SH-SY5Y (cell line): ENCODE results near the gene RPRD1B.
A peak's percentile ranks its signal among the peaks of the same experiment; 100 is the strongest.

Experiments
- GATA2 ChIP-seq: IDR thresholded peaks from 2 replicates; pipeline ENCODE4 v1.6.1; 2011; ENCODE audit warnings: mild to moderate bottlenecking, low read depth, low read length
- GATA3 ChIP-seq: IDR thresholded peaks from 2 replicates; pipeline ENCODE4 v1.6.1; 2011; ENCODE audit warnings: low read depth, mild to moderate bottlenecking, low read length, moderate library complexity

The RPRD1B gene

DNA sequence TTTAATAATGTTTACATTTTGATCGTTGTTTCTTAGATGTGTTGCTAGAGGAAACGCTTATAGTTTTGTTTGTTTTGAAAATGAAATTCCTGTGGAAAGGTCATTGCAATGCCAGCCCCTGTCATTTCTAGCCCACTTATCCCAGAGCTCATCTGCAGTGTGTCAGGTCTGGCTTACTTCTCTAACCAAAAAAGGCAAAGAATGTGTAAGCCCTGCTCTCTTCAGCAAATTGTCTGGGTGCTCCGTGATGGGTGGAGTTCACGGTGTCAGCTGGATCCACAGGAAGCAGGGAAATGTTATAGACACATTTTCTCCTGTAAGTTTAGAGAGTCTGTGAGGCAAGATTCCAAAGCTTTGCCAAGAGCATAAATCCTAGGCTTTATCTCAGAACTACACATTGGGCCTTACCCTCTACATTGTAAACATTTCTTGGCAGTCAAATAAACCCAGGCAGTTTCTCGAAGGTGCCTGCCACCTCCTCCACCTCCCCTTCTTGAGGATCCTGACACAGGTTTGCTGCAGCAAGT is 50.9 kb downstream of the RPRD1B start:
- TF ChIP-seq GATA2 (no peak), GATA3 (no peak)

DNA sequence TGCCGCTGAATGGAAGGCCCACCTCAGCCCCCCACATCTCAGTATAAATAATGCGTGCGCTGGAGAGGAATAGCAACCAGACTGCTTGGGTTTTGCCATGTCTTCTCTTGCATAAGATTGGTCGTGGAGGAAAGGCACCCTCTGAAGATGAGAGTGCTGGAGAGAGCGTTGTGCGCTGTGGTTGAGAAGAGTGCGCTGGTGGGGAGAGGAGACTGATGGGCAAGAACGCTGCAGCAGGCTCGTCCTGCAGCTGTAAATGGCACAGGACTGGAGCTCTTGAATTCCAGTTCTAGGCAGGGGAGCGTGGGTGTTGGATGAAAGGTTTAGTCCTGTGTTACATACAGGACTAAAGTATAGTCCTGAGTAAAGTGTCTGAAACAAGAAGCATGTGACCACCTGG is 51.5 kb downstream of the RPRD1B start:
- TF ChIP-seq GATA3, result no peak
- TF ChIP-seq GATA2, result no peak

DNA sequence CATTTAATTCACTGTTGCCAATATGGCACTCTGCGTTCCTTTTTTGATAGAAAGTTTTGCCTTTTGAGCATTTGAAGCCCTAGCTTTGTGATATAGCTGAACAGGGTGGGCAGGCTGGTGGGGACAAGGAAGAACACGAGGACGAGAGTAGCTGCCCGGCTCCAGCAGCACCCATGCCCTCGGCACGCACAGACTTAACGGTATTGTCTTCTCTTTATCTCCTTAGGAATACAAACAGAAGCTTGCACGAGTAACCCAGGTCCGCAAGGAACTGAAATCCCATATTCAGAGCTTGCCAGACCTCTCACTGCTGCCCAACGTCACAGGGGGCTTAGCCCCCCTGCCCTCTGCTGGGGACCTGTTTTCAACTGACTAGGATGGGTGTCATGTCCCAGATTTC is 56.0 kb downstream of the RPRD1B start:
- TF ChIP-seq GATA2 (no peak), GATA3 (no peak)

DNA sequence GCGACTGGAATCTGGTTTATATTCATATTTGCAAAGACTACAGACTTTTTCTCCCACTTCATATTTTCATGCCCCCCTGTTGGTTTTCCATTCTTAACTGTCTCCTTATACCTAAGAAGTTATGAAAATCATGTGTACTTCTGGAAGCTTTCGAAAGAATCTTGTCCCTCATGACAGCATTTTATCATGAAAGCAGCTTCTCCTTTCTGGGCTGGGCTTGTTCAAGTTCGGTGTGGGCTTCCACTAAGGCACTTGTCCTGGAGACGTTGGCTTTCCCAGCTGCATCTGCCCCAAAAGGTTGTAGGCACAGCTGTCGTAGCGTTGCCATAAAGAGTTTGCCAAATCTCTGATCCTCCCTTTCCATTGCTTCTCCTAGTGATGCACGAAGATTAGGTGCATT is 56.5 kb downstream of the RPRD1B start:
- TF ChIP-seq GATA2 (no peak), GATA3 (no peak)

DNA sequence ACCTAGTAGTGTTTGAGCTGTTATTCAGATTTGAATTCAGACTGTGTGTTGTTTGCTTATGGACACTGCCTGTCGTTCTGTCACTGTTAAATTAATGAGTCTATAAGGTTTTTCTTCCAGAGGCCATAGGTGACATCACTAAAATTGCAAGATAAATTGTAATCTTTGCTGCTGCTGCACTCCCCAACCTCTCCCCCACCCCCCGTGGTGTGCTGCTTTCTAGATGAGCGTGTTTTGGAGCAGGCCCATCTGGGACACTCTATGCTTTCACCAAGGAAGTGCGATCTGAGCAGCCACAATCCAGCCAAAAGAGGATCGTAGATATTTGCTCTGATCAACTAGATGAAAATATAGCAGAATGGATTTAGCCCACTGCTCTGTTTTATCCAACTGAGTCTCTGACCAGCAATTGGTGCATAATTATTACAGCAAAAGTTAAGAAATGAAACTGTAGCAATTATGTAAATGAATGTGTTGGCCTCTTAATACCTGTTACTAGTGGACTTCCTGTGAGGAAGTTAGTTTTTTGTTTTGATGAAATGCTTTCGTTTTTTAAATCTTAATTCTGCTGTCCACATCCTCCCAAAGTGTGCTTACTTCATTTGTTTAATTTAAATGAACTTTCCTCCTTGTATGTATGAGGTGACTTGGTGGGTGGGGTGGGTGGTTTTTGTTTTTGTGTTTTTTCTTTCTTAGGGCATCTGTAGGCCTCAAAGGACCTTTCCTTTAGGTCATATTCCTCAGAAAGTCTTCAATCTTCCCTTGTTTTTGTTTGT is 58.1 kb downstream of the RPRD1B start:
- TF ChIP-seq GATA3 (no peak), GATA2 (no peak)

DNA sequence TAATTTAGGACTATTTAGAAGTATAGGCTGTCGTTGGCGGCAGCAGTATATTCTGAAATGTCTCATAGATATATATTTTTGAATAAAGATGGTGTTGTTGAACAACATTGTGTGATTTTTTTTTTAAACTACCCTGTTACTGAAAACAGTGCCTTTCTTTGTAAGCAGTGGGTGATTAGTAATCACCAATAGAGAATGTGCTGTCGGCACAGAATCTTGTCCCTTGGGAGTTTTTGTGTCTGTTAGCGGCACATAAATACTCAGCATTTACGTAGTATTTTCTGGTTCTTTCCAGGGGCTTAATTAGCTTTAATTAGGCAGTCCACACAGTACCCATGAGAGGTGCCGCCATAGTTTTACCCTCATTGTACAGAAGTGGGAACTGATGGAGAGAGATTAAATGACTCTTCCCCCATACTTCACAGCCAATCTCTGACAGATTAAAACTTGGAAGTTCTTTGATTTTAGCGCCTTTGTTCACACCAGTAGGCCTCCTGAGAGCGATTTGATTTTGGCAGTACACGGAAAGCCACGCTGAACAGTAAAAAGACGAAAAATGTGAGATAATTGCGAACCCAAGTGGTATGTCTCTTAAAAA is 58.8 kb downstream of the RPRD1B start:
- no peak for TF ChIP-seq GATA3
- no peak for TF ChIP-seq GATA2

DNA sequence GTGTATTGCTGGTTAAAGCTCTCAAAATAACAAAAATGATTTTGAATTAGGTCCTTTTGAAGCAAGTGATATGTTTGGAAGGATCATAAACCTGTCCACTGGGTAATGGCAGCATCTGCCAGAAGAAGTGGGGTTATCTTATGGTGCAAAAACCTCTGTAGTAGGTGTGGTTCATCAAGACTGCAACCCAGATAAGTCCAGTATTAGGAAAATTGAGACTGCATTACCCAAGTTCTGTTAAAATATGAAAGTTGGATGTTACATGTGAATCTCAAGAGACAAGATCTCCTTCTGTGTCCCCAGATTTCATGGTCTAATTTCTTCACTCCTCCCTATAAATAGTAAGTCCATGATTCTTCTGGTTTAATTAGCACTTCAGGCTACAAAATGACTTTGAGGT is 59.4 kb downstream of the RPRD1B start:
- TF ChIP-seq GATA3, result no peak
- TF ChIP-seq GATA2, result no peak

DNA sequence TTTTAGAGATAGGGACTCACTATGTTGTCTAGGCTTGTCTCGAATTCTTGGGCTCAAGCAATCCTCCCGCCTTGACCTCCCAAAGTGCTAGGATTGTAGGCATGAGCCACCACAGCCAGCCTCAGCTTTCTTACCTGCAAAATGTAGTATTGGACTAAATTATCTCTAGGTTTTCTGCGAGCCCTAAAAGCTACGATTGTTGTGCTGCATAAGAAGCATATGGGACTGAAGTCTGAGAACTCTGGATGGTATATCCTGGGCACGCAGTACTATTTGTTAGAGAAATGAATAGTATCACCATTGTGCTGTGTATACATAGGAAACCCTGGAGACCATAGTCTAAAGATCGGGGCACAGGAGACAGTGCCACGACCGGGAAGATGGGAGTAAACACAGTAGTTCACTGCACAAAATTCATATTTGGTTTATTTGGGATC is 60.1 kb downstream of the RPRD1B start:
- TF ChIP-seq GATA3, result no peak
- TF ChIP-seq GATA2, result no peak

DNA sequence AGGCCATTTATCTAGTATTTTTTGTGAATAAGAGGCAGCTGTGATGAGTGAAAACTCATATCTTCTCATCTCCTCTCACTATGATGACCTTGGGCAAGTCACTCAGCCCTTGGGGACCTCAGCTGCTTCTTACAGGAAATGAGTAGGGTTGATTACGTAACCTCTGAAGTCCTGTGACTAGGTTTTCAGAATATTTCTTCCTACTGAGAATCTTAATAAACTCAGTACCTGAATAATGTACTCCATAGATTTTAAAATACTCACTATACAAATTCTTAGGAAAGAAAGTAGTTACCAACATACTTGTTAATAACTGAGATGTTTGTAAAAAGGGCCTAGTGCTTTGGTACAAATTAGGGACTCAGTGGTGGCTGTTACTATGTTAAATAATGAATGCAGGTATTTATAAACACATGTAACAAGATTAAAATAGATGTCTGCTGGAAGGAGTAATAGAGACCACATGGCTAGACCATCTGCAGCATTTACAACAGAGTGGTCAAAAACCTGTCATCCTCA is 60.9 kb downstream of the RPRD1B start:
- TF ChIP-seq GATA2 (peak; percentile 30; the same call in 1 of the 2 replicates), GATA3 (peak; percentile 48; the same call in 1 of the 2 replicates)

DNA sequence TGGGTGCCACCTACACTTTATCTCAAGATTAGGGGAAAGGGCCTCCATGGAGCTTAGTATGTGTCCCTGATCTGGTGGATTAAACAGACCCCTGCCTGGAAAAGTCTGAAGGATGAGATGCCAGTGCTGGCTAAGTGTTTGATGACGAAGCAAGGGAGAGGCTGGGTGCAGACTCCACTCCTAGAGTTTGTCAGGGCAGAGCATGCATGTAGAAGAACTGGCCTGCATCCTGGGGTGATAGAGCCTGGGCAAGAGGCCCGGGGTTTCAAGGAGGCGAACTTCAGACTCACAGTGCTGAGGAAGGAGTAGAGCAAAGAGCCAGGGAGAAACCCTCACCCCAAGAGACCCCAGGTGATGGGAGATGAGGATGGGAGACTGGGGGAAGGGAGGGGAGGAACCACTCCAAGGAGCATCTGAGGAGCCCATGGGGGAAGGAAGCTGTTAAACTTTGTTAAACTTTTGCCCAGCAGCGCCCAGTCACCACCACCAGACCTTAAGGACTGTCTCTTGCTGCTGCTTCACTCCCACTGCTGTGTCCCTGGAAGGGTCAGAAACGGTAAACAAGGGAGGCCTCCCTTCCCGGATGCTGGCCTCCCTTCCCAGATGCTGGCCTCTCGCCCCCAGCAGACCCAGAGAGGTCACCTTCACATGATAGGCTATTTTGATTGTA is 61.6 kb downstream of the RPRD1B start:
- TF ChIP-seq GATA3 (no peak), GATA2 (no peak)

DNA sequence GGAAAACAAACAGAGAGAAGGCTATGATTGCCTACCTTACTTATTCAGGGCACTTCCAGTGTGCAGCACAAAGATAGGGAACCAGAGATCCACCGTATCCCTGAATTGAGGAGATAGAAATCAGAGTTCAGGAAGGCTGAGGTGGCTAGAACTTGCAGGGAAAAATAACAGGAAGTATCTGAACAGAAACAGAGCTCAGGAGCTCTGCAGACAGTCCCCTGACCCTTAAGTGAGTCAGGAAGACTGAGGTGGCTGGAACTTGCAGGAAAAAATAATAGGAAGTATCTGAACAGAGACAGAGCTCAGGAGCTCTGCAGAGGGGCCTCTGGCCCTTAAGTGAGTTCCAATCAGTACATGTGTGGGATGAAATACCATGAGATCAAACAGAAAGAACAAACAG is 65.4 kb downstream of the RPRD1B start:
- no peak for TF ChIP-seq GATA2
- no peak for TF ChIP-seq GATA3

DNA sequence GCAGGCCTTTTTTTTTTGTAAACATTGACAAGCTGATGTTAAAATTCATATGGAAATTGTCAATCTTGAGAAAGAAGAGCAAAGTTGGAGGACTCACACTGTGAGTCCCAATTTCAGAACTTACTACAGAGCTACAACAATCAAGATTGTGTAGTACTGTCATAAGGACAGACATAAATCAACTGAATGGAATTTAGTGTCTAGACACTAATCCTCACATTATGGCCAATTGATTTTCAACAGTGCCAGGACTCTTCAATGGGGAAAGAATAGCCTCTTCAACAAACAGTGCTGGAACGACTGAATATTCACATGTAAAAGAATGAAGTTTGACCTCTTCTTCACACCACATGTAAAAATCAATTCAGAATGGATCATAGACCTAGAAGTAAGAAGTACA is 70.7 kb downstream of the RPRD1B start:
- TF ChIP-seq GATA2 (no peak), GATA3 (no peak)

DNA sequence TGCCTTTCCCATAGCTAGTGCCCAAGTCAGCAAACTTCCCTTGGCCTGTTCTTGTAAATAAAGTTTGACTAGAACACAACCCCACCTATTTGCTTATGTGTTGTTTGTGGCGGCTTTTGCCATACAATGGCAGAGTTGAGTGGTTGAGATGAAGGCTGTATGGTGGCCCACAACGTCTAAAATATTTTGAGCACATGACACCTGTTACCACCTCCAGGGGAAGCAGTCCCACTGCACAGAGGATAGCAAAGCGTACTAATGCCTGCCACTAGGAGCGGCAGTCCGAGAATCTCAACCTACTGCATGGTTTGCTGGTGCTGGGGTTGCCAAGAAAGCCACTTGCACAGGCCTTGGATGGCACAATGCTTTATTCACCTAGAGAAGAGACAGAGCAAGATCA is 72.9 kb downstream of the RPRD1B start:
- TF ChIP-seq GATA3 (no peak), GATA2 (no peak)

DNA sequence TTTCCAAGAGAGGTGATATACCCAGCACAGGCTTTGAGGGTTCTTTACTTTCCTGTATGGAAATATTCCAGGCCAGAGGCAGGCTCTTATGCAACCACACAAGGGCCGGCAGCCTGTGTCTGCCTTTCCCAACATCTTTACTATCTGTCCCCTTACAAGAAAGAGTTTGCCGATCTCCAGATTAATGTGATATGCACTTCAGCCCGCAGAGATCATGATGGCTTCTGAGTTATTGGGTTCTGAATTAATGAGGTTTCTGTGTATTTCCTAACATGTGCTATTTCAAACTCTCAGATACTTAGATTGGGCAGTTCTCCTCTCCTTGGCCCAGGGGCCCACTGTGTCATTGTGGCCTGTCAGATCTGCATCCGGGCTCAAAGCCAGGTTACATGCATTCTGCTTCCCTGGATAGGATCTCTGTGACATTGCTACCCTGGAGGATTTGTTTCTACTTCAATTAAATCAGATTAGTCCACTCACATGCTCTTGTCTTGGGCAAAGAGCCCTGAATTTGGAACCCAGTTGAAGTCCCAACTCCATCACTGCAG is 75.0 kb downstream of the RPRD1B start:
- peak; percentile 80 for TF ChIP-seq GATA2
- TF ChIP-seq GATA3, result peak; percentile 70
